H1 (cell line): ENCODE measurements around the gene EPB41L3. TPM values are rescaled to one million over a fixed set of nuclear protein-coding genes. Genes with fewer than 3 reads are reported as not detected.

Experiments used
- CTCF ChIA-PET: fragments of 300-600 bp; sonication (Branson Sonifier 250); formaldehyde crosslinking; loops from one replicate; lab custom pipeline; 2021; ENCODE audit not compliant: partially characterized antibody; lab: Charles Lee
- POLR2A ChIA-PET: fragments of 300-600 bp; sonication (Branson Sonifier 250); formaldehyde crosslinking; loops from one replicate; lab custom pipeline; 2021; ENCODE audit warnings: inconsistent platforms; ENCODE audit not compliant: partially characterized antibody; lab: Charles Lee
- DNase-seq, 2 experiments: peaks; one replicate each; pipeline versions ENCODE4 v3.0.0 to v3.0.0-alpha.2; 2010 to 2022; ENCODE audit warnings: low spot score in 2 of 2, low read depth in 1 of 2, mixed read lengths in 1 of 2
- FAIRE-seq: peaks from 2 replicates; lab custom pipeline; 2011; peaks lifted over from hg19 to GRCh38; lab: Jason Lieb, UNC
- H2AFZ ChIP-seq: 2 replicates; pipeline ENCODE4 v1.8.1; 2012; ENCODE audit warnings: low read length, inconsistent platforms
- H2AK5ac ChIP-seq: 2 replicates; pipeline ENCODE4 v1.6.1; 2013; ENCODE audit warnings: low read depth, low read length
- H2BK120ac ChIP-seq: replicated peaks from 2 replicates; pipeline ENCODE3; 2013; ENCODE audit warnings: low read depth, low read length, inconsistent platforms
- H2BK12ac ChIP-seq: 2 replicates; pipeline ENCODE4 v1.6.1; 2013; ENCODE audit warnings: low read depth, low read length
- H2BK15ac ChIP-seq: 2 replicates; pipeline ENCODE4 v1.6.1; 2013; ENCODE audit warnings: low read length
- H2BK20ac ChIP-seq: 2 replicates; pipeline ENCODE4 v1.6.1; 2013; ENCODE audit warnings: low read length
- H2BK5ac ChIP-seq: 2 replicates; pipeline ENCODE4 v1.6.1; 2013; ENCODE audit warnings: low read depth, low read length
- H3K14ac ChIP-seq: 2 replicates; pipeline ENCODE4 v1.6.1; 2013; ENCODE audit warnings: inconsistent platforms; ENCODE audit not compliant: insufficient read length
- H3K18ac ChIP-seq: 2 replicates; pipeline ENCODE4 v1.6.1; 2013; ENCODE audit warnings: low read length; ENCODE audit errors: extremely low read depth
- H3K23ac ChIP-seq: 2 replicates; pipeline ENCODE4 v1.6.1; 2013; ENCODE audit warnings: inconsistent platforms; ENCODE audit not compliant: insufficient read length
- H3K23me2 ChIP-seq: 2 replicates; pipeline ENCODE4 v1.6.1; 2013; ENCODE audit warnings: low read depth, low read length
- H3K27ac ChIP-seq: 2 replicates; pipeline ENCODE4 v1.6.1; 2011; ENCODE audit warnings: low read depth, low read length, inconsistent platforms
- H3K27me3 ChIP-seq, 4 experiments: replicated peaks in 1 of 4; 1 replicate in 1 of 4; 2 replicates in 3 of 4; pipeline versions ENCODE4 v1.6.1 to v1.8.1; 2011 to 2013; ENCODE audit warnings: low read length in 3 of 4, mild to moderate bottlenecking in 3 of 4, inconsistent platforms in 2 of 4, mixed read lengths in 2 of 4, moderate library complexity in 1 of 4; ENCODE audit not compliant: control insufficient read depth in 3 of 4, insufficient read depth in 3 of 4; ENCODE audit errors: extremely low read depth in 1 of 4
- H3K36me3 ChIP-seq, 4 experiments: 2 replicates each; pipeline versions ENCODE4 v1.6.1 to v1.8.1; 2011 to 2013; ENCODE audit warnings: mild to moderate bottlenecking in 4 of 4, low read length in 3 of 4, moderate library complexity in 2 of 4, control low read depth in 1 of 4, inconsistent platforms in 1 of 4; ENCODE audit not compliant: insufficient read depth in 4 of 4, control insufficient read depth in 2 of 4
- H3K4ac ChIP-seq: replicated peaks from 2 replicates; pipeline ENCODE3; 2013; ENCODE audit warnings: low read length, low read depth, mixed read lengths, inconsistent platforms; ENCODE audit not compliant: insufficient read length
- H3K4me1 ChIP-seq, 4 experiments: replicated peaks in 1 of 4; 1 replicate in 1 of 4; 2 replicates in 3 of 4; pipeline versions ENCODE4 v1.6.1 to v1.8.1; 2011 to 2013; ENCODE audit warnings: low read length in 3 of 4, inconsistent platforms in 2 of 4, mixed read lengths in 1 of 4; ENCODE audit not compliant: insufficient read depth in 4 of 4, control insufficient read depth in 3 of 4
- H3K4me2 ChIP-seq, 2 experiments: 2 replicates each; pipeline versions ENCODE4 v1.6.1 to v1.8.1; 2011 to 2013; ENCODE audit warnings: low read depth in 2 of 2, low read length in 2 of 2, control low read depth in 1 of 2, inconsistent platforms in 1 of 2, mild to moderate bottlenecking in 1 of 2; ENCODE audit not compliant: insufficient read depth in 1 of 2
- H3K4me3 ChIP-seq, 4 experiments: fragments of 200-600, 300-600 bp in 1 of 4; sonication (generic), shearing (Covaris generic), sonication (Bioruptor Twin) in 1 of 4; 2 replicates each; pipeline versions ENCODE4 v1.5.1 to v1.8.1; 2011 to 2016; ENCODE audit warnings: low read length in 4 of 4, low read depth in 3 of 4, control low read depth in 2 of 4, inconsistent platforms in 2 of 4, mild to moderate bottlenecking in 2 of 4, mixed read lengths in 1 of 4, moderate library complexity in 1 of 4; ENCODE audit not compliant: insufficient read depth in 2 of 4; ENCODE audit errors: extremely low read depth in 1 of 4
- H3K56ac ChIP-seq: replicated peaks from 2 replicates; pipeline ENCODE3; 2013; ENCODE audit warnings: low read depth, mild to moderate bottlenecking, mixed read lengths, low read length, inconsistent platforms; ENCODE audit not compliant: insufficient read length
- H3K79me1 ChIP-seq: 2 replicates; pipeline ENCODE4 v1.6.1; 2013; ENCODE audit warnings: low read depth, low read length, control low read depth
- H3K79me2 ChIP-seq, 2 experiments: 2 replicates each; pipeline versions ENCODE4 v1.6.1 to v1.8.1; 2012 to 2013; ENCODE audit warnings: low read length in 2 of 2, mild to moderate bottlenecking in 2 of 2, inconsistent platforms in 1 of 2; ENCODE audit not compliant: insufficient read depth in 2 of 2, control insufficient read depth in 1 of 2
- H3K9ac ChIP-seq, 4 experiments: replicated peaks in 1 of 4; 1 replicate in 1 of 4; 2 replicates in 3 of 4; pipeline versions ENCODE4 v1.6.1 to v1.8.1; 2011 to 2013; ENCODE audit warnings: low read depth in 3 of 4, low read length in 3 of 4, control low read depth in 2 of 4, mild to moderate bottlenecking in 2 of 4, moderate library complexity in 2 of 4, inconsistent platforms in 1 of 4; ENCODE audit errors: extremely low read depth in 1 of 4
- H3K9me3 ChIP-seq, 2 experiments: 2 replicates each; pipeline versions ENCODE4 v1.6.1 to v1.8.1; 2012 to 2013; ENCODE audit warnings: mild to moderate bottlenecking in 2 of 2, moderate library complexity in 2 of 2, control low read depth in 1 of 2, inconsistent platforms in 1 of 2, low read depth in 1 of 2, low read length in 1 of 2, mixed read lengths in 1 of 2; ENCODE audit not compliant: insufficient read depth in 2 of 2
- H4K20me1 ChIP-seq, 2 experiments: replicated peaks in 1 of 2; 2 replicates each; pipeline versions ENCODE3 to v1.8.1; 2011 to 2013; ENCODE audit warnings: inconsistent platforms in 2 of 2, low read length in 2 of 2, mild to moderate bottlenecking in 1 of 2; ENCODE audit not compliant: insufficient read depth in 2 of 2, control insufficient read depth in 1 of 2
- H4K5ac ChIP-seq: 2 replicates; pipeline ENCODE4 v1.6.1; 2013; ENCODE audit warnings: low read length, low read depth, mixed read lengths, inconsistent platforms; ENCODE audit not compliant: insufficient read length
- H4K8ac ChIP-seq: 2 replicates; pipeline ENCODE4 v1.8.0; 2013; ENCODE audit warnings: mild to moderate bottlenecking, moderate library complexity, low read length, inconsistent platforms; ENCODE audit not compliant: insufficient read depth; ENCODE audit errors: extremely low read depth
- H4K91ac ChIP-seq: replicated peaks from 2 replicates; pipeline ENCODE3; 2013; ENCODE audit warnings: low read length, mixed read lengths, inconsistent platforms; ENCODE audit not compliant: insufficient read length
- BCL11A ChIP-seq, 2 experiments: IDR thresholded peaks; one replicate each; pipeline ENCODE4 v1.6.1; 2011; ENCODE audit warnings: low read depth in 2 of 2, low read length in 2 of 2, mild to moderate bottlenecking in 2 of 2
- CHD1 ChIP-seq: IDR thresholded peaks from 2 replicates; pipeline ENCODE4 v1.6.1; 2012; ENCODE audit warnings: low read depth, low read length, improper control_type of control experiment
- CREB1 ChIP-seq: IDR thresholded peaks from 2 replicates; pipeline ENCODE4 v1.6.1; 2012; ENCODE audit warnings: inconsistent platforms
- CTBP2 ChIP-seq: IDR thresholded peaks from 2 replicates; pipeline ENCODE4 v1.7.0; 2011; ENCODE audit warnings: borderline replicate concordance, mild to moderate bottlenecking, moderate library complexity, mixed read lengths, low read length; ENCODE audit not compliant: insufficient read depth, insufficient read length
- FOSL1 ChIP-seq: IDR thresholded peaks from 2 replicates; pipeline ENCODE4 v1.6.1; 2011; ENCODE audit warnings: mild to moderate bottlenecking, low read depth, low read length, moderate library complexity; ENCODE audit not compliant: insufficient read depth
- KDM5A ChIP-seq: fragments of 200-600 bp; IDR thresholded peaks from 2 replicates; pipeline ENCODE4 v1.7.1; 2012; ENCODE audit warnings: mild to moderate bottlenecking, low read length, inconsistent platforms, mixed read lengths
- SAP30 ChIP-seq: fragments of 300-600 bp; sonication (generic); IDR thresholded peaks from 2 replicates; pipeline ENCODE4 v1.7.1; 2012; ENCODE audit warnings: low read length, moderate library complexity, mild to moderate bottlenecking, inconsistent platforms; ENCODE audit not compliant: insufficient read depth, insufficient replicate concordance
- TBP ChIP-seq: IDR thresholded peaks from 2 replicates; pipeline ENCODE4 v1.6.1; 2011; ENCODE audit warnings: low read depth, low read length, improper control_type of control experiment
- WGBS, 2 experiments: shearing (Covaris generic) in 1 of 2; methylation state at CpG; one replicate each; pipeline versions ENCODE4 v1.1.6 to v1.1.7; 2013 to 2015; ENCODE audit warnings: low lambda C conversion rate in 2 of 2, mixed read lengths in 2 of 2, inconsistent platforms in 1 of 2, low coverage in 1 of 2, missing lambda C conversion rate in 1 of 2; ENCODE audit not compliant: insufficient replicate concordance in 2 of 2, insufficient coverage in 1 of 2, insufficient read length in 1 of 2; ENCODE audit errors: extremely low coverage in 1 of 2, missing lambda C conversion rate in 1 of 2; 5-methylcytosine and 5-hydroxymethylcytosine counted together
- polyA plus RNA-seq, 7 experiments: library from polyadenylated mRNA; depleted of rRNA in 3 of 7; stranded (reverse) in 5 of 7; unstranded in 2 of 7; fragments of >200 nt in 5 of 7; fragments of 200-250 nt in 2 of 7; gene quantifications; 1 replicate in 5 of 7; 2 replicates in 1 of 7; 4 replicates in 1 of 7; pipeline versions ENCODE4 v1.2.1 to v1.2.3, GENCODE V29; 2011 to 2013; ENCODE audit warnings: missing spikeins in 2 of 7, mixed read lengths in 2 of 7
- total RNA-seq: library from RNA; stranded (reverse); fragmentation: NEBNext Ultra II Directional; extraction: Animal tissue kit (Norgen Biotek cat#: 25700); gene quantifications from 2 replicates; pipeline ENCODE4 v1.2.1, GENCODE V29; 2021

Gene EPB41L3
- total and polyA plus RNA-seq, 2 of the 8 experiments (the other 6 are each of a cell fraction or from before 2014, with no cell fraction given): 7.9 to 16.1 TPM

DNA sequence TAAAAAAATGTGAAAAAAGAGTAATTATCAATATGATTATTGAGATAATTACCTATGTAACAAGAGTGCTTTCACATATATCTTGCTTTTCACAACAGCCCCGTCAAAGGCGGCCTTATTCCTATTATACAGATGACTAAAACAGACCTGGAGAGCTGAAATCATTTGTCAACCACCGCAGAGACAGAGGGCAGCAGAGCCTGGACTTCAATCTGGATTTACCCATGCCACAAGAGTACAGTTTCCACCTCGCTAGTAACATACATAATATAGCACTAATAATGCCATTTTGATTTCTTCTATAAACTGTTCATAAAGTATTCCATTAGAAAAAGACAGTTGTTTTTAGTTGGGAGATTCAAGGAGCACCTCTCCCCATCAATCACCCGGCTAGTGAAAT lies 121.8 kb downstream of the EPB41L3 start:
- no peak overlapping the region for H3K4me2 ChIP-seq
- H2AFZ ChIP-seq: no peak overlapping the region
- CTCF ChIA-PET: interaction anchor here (0.8 kb wide), 1 partner anchor 125 kb away, joined by 4 read pairs; no protein-coding TSS in a partner anchor
- no peak for FAIRE-seq
- H2BK12ac ChIP-seq: no peak overlapping the region
- H3K27me3 ChIP-seq: no peaks in the 10 kb centered on the region
- no peak overlapping the region for H4K8ac ChIP-seq
- no peaks in the 10 kb centered on the region for H4K20me1 ChIP-seq
- H4K5ac ChIP-seq: no peak overlapping the region
- no peak overlapping the region for H3K14ac ChIP-seq
- POLR2A ChIA-PET: no interaction called here
- no peaks in the 10 kb centered on the region for H3K79me1 ChIP-seq
- no peak overlapping the region for H2BK15ac ChIP-seq
- no peak for TF ChIP-seq CREB1
- no peak for TF ChIP-seq CHD1
- no peak for TF ChIP-seq FOSL1
- TF ChIP-seq TBP: no peak
- no peak for TF ChIP-seq KDM5A
- TF ChIP-seq CTBP2: no peak
- TF ChIP-seq SAP30: no peak
- TF ChIP-seq BCL11A (IDR thresholded peaks at IDR 0.05; ENCODE audit: low read depth in 2 of 2, low read length in 2 of 2): no peak
- DNase-seq: no peak
- no peaks in the 10 kb centered on the region for H3K36me3 ChIP-seq
- no peaks in the 10 kb centered on the region for H3K23me2 ChIP-seq
- no peak overlapping the region for H2BK20ac ChIP-seq
- no peak overlapping the region for H2BK5ac ChIP-seq
- no peak overlapping the region for H2AK5ac ChIP-seq
- WGBS, 2 experiments: 91% methylated on average over 5 of the region's 5 CpGs; no CpG with 5 or more reads in 1 of the 2 experiments
- no peaks in the 10 kb centered on the region for H3K9me3 ChIP-seq
- H3K56ac ChIP-seq: no peak overlapping the region
- H3K18ac ChIP-seq: no peak overlapping the region
- H3K27ac ChIP-seq: no peak overlapping the region
- H3K4ac ChIP-seq: no peak overlapping the region
- H4K91ac ChIP-seq: no peak overlapping the region
- H3K9ac ChIP-seq: no peak overlapping the region
- H3K23ac ChIP-seq: no peak overlapping the region
- H2BK120ac ChIP-seq: no peak overlapping the region
- H3K79me2 ChIP-seq: no peaks in the 10 kb centered on the region
- peaks cover 0 to 3% (median 0%) of the 10 kb centered on the region in 4 experiments; a peak in 1 of 7 replicates for H3K4me1 ChIP-seq
- H3K4me3 ChIP-seq: no peak overlapping the region
